HG03196 (cell line): Measurements from ENCODE around the gene MCC.

Source experiments
- ATAC-seq: cut with Tn5 transposase; IDR thresholded peaks from one replicate; pipeline ENCODE4 v1.9.1; 2021; ENCODE audit not compliant: unreplicated experiment

Gene MCC

DNA sequence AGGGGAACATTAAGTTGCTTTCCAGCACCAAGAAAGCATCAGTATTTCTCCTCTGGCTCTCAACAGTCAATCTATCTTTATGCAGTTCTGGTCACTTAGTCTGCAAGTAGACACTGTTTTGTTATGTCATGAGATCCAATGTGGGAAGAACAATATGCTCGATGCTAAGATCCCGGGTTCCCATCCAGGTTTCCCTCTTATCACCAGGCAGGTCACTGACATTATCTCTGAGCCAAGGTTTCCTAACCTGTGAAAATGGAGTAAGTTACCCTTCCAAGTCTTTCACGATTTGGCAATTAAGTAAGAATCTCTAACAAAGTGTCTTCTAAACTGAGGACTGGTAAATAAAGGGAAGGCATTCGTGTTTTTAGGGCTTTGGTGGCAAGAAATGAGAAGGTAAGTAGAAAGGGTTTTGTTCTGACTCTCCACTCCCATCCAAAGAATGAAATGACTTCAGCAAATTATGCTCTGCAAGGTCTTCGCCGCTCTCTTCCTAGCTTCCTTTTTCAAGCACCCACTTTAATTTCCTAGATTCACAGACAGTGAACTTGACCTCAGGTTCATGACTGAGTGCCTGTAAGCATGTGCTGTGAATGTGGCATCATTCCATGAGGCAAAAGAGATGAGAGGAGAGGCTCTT is 425.3 kb downstream of the MCC start:
- no peak for ATAC-seq

DNA sequence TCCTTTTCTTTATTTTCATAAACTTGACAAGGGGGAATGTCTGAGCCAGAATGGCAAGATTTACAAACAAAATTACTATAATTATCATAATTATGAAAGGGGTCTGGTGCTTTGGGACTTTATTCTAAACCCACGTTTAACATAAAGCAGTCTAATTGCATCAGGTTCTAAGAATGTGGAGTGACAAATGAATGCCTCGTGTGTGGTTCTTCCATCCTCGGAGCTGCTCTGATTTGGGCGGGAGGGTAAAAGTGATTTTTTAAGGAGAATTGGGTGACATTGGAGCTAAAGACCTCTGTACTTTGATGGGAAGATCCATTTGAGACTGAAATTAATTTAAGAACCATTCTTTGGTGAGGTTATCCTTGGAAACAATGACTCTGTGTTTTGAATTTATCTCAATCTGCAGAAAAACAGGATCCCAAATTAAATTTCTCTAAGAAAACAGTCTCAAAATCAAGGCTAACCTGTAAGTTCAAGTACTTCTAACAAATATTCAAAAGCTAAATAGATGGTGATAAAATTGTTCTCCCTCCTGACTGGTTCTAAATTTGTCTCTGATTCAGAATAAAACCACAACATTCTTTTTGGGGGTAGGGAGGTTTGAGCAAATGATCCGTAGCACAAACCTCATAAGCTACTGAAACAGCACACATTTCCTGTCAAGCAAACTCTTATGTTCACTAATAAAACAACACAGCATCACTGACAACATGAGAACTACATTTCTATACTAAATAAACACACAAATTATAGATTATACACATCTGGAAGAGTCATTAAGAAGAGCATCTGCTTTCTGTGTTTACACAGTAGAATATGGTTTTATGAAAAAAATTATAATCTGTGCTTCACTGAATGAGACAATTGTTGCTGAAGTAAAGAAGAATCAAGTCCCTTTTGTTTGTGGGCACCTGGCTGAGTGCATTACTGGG is 426.1 kb downstream of the MCC start:
- ATAC-seq, result no peak

DNA sequence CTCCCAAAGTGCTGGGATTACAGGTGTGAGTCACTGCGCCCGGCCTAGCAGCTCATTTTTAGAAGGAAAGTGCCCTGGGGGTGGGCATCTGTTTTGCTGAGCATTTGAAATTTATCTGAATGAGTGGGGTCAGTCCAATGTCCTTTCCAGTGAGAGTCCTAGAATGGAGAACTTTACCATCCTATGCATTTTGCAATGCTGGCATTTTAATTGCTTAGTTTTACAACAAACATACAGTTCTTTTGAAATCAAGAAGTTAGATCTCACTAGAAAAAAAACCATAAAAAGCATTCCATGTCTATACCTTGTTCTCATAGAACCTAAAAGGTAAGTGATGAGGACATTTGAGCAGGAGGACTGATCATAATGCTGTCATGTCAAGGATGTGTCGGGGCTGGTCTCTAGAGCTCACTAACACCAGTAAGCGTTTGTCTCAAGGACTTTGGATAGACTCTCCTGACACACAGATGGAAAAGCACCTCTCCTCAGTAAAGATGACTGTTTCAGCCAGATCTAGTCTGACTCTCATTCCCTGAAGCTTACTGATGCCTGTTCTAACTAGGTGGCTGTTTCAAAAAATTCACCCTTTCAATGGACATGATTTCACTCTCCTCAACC is 427.7 kb downstream of the MCC start:
- no peak for ATAC-seq

DNA sequence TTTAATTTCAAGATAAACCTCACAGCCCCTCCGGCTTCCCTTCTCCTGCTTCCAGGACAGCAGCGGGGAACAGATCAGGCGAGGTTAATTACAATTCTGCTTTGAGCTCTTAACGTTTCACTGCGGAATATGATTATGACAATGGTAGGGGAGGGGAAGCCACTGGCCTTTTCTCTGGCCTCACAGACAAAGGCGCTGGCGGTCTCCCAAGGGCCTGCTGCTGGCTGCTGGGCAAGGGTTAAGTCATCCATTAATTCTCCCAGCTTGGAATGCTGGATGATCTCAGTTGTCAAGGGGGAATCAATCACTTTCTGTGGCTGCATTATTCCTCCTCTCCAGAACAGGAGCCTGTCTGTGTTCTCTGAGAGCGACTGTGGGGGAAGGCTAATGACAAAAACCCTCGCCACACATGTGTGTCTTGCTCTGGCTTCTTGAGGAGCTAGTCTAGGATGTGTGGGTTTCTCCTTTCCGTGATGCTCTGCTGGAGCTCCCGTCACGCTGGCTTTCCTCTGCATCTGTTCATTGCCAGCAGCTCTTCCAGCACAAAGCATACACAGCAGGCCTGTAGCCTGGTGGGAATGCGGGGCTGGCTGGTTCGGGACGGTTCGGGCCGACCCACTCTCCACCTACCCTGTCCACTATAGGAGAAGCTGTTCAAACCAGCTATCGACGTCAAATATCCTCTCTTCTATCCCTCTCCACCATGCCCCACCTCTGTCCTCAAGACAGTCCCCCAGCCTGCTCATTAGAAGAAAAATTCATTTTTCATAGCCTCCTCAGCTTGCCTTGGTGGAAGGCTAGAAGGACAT is 428.8 kb downstream of the MCC start:
- ATAC-seq, result no peak

DNA sequence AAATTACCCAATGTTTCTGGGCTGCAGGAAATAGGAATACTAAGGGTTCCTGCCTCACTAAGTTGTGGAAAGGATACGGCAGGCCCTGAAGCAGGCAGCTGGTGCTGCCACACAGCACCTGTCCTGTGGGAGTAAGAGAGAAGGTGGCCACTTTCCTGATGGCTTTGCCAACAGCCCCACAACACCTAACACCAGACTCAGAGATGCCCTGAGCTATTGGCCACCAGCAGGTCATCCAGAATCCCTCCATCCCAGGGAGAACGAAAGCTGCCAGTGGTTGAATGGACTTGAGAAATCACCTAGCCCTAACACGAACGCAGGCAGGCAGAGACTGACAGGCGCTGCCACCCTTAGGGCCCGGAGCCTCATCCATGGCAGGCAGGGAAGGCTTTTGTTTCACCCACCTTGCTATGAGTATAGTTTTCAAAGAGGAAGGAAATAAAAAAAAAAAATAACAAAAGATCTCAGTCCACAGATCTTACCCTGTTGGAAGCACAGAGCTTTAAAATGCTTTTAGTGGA is 429.5 kb downstream of the MCC start:
- ATAC-seq, result no peak

DNA sequence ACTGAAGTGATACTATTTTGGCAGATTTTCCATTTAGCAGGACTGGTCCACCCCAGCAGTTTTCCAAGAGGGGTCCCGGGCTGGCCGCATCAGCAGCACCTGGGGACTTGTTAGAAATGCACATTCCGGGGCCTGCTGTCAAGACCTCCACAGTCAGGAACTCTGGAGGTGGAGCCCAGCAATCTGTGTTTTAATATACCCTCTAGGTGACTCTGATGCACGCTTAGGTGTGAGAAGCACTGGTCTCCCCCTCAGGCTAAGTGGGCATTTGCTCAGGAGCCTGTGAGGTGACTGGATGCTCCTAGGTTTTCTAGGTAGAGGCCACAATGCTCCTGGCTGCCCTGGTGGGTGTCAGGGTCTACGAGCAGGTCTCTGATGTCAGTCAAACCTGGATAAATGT is 430.0 kb downstream of the MCC start:
- ATAC-seq, result no peak

DNA sequence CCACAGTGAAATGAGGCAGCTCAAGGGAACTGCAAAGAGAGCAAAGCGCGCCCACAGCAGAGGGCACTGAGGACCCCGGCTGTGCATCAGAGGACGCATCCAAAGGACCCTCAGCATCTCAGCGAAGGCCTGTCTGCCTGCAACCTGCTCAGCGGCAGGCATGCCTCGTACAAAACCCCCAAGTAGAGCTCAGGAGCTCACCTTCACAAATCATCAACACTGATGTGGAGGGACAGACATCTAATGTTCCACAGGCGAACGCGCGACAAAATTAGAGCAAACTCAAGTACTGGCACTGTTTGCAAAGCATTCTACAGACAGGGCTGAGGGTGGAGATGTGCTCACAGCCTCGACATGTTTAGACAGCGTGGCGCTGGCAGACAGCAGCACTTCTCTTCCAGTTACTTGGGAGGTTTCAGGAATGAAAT is 430.7 kb downstream of the MCC start:
- no peak for ATAC-seq

DNA sequence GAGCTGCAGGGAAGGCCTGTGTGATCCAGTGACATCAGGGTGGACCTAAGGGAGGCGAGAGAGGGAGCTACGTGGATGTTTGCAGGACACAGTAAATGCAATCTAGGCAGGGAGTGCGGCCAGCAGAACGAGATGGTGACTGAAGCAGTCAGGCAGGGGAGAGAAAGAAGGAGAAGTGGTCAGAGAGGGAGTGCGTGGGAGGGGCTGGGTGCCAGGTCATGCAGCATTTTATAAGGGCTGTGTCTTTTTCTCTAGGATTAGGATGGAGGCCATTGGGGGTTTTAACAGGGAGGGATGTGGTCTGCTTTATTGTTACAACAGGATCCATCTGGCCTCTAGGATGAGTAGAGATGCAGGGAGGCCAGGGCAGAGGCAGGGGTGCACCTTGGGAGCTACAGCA is 431.3 kb downstream of the MCC start:
- ATAC-seq, result no peak

DNA sequence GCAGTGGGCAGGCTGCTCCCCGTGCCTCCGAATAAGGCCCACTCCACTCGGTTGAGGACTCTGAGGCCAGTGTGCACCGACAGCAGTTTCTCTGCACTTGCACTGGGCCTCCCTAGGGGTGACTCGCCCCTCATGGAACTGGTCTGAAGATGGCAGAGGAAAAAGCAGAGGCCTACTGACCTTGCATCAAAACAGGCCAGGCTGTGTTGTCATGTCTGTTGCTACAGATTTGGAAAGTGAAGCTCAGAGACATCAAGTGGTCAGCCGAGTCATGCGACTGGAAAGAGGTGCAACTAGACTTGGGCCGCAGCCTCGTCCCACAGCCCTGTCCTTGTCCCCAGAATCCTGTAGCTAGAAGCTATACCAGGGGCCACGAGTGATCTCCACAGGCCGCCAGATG is 433.4 kb downstream of the MCC start:
- no peak for ATAC-seq

DNA sequence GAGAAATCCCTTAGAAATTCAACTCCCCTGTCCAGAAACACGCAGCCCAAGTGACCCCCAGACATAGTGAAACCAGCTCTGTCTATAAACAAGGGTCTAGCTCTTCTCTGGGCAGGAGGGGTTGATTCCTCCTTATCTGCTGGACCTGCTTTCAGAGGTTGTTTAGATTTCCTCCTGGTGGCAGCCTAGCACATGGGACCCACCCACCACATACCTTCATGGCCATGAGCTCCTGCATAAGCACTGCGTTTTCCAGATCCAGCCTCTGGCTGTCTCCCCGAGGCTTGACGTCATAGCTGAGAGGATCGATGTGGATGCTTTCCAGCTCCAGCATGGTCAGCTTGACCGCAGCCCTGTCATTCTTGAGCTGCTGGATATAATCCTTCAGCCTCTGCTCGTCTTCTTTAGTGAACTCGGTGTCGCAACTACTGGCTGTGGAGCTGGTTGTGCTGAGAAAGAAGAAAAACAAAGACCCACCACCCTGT is 434.7 kb downstream of the MCC start:
- no peak for ATAC-seq

DNA sequence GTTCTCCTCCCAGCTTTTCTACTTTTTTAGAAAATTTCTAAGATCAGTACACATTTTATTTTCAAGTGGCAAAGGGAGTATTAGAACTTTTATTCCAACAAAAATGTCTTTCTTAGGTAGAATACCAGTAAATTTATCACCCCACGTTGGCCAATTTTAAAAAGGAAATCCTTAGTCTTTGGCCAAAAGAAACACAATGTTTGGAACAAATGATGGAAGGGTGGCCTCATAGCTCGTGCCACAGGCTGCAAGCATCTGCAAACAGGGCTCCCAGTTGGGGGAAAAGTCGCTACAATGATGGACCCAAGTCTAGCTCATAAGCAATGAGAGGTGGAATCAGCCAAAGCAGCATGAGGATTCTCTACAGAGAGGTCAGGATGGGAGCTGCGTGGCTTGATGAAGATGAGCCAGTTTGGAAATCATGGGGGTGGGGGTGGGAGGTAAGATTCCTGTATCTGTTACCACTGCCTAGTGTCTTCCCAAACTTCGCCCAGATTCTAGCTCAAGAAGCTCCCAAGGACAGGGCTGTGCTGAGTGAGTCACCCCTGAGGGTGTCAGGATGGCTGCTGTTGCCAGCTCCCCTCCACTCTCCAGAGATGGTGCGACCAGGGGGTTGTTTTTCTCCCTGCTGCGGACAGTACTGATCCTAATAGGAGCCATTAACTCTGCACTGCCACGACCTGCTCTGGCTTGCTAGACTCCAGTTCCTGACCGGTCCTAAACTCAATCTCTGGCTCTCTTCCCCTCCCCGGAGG is 436.0 kb downstream of the MCC start:
- ATAC-seq, result no peak

DNA sequence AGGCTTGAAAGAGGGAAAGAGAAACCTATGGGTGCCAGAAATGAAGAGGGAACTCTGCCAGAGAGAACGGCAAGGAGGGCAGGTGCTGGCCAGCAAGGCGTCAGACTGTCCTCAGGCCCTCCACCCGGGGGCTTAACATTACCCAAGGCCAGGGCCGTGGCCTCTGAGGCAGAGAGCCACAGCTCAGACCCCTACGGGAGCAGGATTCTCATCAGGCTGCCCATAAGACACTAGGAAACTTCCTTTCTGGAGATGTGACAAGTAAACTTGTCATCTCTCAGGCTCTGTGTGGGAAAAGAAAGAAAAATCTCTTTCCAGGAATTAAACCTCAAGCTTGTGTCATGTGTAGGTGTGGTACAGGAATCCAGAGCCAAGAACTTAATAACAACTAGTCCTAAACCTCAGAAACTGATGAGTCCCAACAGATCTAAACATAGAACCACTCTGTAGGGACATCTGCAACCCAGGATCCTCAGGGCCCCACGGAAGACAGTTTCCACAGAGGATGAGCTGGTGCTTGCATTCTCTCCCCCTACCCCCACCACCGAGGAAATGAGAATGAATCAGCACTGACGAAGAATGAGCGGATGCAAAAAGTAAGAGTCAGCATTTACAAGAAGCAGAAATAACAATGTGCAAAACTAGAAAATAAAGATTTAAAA is 437.4 kb downstream of the MCC start:
- ATAC-seq, result no peak

DNA sequence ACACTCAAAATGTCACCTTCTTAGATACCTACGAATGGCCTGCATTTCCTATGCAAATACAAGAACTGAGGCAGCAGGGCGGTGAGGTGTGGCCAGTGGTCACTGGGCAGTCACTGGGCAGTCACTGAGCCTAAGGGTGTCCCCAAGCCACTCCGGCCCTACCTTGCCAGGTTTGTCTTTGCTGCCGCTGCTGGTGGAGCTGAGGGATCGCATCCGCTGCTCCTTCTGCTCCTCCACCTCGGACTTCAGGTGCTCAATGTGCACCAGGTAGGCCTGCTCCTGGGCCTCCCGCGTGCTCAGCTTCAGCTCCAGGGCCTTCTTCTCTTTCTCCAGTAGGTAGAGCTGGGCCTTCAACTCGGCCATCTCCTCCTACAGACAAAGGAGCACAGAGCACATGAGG is 439.3 kb downstream of the MCC start:
- ATAC-seq, result no peak

DNA sequence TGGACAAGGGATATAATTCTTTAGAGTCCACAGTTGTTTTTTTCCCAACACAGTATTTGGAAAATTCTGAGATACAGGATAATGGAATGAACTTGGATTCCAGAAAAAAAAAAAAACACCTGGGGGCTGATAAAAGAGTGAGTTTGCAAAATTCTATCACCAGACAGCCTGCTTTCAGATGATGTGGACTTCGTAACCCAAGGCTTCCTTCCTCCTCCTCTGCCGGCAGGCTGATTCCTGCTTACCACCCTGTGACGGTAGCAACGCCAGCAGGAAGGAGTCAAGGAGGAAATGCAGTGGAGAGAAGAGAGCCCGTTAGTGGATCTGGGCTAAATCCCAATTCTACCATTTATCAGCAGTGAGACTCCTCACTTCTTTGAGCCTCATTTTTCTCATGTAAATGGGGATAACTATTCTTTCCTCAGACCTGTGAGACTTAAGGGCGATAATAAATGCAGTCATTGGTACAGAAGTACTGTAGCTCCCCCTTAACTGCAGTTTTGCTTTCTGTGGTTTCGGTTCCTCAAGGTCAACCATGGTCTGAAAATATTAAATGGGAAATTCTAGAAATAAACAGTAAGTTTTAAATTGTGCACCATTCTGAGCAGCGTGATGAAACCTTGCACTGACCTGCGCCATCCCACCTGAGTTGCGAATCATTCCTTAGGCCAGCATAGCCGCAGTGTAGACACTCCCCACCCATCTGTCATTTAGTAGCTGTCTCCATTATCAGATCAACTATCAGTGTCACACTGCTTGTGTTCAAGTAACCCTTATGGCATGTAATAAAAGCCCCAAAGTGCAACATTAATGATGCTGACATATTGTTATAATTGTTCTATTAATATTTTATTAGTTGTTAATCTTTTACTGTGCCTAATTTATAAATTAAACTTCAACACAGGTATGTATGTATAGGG is 440.3 kb downstream of the MCC start:
- peak; percentile 67 for ATAC-seq

DNA sequence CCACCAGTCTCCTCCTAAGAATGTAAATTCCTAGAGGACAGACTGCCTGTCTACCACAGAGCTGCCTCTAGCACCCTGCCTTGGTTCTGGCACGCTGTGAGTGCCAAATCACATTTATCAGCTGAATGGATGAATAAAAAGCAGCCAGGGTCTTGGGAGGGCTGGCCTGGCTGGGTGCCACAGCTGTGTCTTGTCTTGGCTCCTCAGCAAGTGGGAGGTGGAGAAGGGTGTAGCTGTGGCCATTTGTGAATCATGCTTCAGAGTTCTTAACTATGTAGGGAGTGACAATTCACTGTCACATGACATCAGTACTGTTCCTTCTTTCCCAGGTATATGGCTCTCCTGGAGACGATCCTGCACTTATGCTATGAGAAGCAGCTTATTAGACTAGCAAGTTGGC is 441.0 kb downstream of the MCC start:
- ATAC-seq, result no peak

DNA sequence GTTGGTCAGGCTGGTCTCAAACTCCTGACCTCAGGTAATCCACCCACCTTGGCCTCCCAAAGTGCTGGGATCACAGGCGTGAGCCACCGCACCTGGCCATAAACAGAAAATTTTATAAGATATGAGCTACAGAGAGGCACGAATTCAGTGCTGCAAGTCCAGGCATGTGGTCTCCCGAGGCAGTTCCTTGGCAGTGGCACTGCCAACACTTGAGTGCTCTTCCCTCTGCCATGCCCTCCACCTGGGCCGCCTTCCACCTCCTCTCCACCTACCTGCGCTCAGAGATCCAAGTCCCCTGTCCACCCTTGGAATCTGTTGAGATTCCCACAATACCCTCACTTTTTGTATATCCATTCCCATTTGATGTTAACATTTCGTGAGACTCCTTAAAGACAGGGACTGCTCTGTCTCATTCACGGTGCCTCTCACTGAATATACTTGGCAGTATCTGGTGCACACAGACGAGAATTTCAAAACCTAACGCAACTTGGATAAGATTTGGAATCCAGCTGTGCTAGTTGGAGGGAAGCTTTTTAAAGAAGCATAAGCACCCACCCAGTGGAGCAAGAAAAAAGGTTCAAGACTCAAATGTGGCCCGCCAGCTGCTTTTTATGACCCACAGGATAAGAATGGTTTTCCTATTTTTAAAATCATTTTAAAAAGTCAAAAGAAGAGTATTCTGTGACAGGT is 443.3 kb downstream of the MCC start:
- no peak for ATAC-seq

DNA sequence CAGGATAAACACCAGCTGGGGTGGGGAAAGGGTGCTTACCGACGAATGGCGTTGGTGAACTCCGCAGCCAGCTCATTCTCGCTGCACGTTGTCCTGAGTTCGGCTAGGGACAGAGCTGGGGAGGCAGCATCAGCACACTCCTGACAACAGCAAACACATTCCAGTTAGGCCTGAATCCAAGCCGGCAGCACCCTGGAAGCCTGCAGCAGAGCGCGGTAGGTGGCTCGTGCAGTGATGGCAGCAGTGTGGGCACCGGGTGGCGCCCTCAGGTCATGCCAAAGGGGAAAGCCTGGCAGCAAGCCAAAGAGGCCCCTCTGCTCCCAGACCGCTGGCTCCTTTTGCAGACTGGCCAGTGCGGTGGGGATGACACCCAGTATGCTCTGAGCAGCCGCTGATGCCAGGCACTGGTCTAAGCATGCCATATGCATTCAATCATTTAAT is 444.7 kb downstream of the MCC start:
- ATAC-seq, result no peak
